Activated naive CD4-positive, alpha-beta T cell (primary cell): Measurements from ENCODE around the gene MESP1.

Source experiments
- DNase-seq, 4 experiments: peaks; one replicate each; lab custom pipeline; 2025; lab: John Stamatoyannopoulos, UW

The MESP1 gene

DNA sequence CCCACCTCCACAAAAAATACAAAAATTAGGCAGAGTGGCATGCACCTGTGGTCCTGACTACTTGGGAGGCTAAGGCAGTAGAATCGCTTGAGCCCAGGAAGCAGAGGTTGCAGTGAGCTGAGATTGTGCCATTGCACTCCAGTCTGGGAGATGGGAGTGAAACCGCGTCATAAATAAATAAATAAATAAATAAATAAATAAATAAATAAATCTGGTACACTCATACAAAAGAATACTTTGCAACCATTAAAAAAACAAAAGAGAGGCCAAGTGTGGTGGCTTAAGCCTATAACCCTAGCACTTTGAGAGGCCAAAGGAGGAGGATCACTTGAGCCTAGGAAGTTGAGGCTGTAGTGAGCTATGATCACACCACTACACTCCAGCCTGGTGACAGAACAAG is 28.0 kb downstream of the MESP1 start:
- no peak for DNase-seq

DNA sequence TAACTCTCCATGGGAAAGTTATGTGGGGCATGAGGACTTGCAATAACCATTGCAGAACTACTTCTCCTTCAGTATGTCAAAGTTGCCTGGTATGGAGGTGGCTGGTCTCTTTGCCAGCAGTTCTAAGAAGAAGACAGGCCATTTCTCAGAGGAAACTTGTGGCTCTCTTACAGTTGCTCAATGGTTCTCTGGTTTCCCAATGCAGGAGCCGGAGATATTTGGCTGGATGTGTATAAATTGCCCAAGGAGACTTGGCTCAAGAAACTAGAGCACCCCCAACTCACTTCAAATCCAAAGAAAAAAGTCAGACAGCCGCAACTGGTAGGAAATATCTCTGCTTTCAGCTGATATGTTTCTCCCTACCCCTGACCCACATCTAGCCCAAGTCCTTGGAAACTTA is 36.3 kb downstream of the MESP1 start:
- no peak for DNase-seq

DNA sequence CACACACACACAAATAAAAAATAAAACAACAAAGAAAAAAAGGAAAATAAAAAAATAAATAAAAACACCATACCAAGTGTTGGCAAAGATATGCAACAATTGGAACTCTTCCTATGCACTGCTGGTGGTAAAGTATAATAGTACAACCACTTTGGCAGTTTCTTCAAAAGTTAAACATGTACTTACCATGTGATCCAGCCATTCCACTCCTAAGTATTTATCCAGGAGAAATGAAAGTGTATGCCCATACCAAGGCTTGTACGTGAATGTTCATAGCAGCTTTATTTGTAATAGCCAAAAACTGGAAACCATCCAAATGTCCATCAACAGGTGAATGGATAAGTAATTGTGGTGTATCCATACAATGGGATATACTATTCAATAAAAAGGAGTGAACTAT is 43.5 kb downstream of the MESP1 start:
- DNase-seq, result no peak

DNA sequence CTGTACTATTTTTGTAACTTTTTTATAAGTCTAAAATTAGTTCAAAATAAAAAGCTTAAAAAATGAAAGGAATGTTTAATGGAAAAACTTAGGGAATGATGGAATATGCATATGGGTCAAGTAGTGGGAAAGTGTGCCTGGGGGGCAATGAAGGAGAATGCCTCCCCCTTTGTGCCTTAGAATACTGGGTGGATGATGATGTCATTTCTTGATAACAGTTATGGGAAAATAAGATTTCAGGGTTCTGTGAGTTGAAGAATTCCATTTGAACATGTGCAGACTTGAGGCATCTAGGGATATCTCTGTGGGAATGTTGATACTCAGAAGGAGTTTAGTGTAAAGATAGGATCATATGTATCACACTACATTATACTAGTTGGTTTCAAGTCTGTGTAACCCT is 46.6 kb downstream of the MESP1 start:
- DNase-seq, result no peak
